ENCODE results near the gene GPR151. TPM values are rescaled to one million over a fixed set of nuclear protein-coding genes. Genes with fewer than 3 reads are reported as not detected.

Gene GPR151
- polyA plus RNA-seq (not detected in 3 replicates), polyA minus RNA-seq (0.23 TPM in 1 of 3 replicates, not detected in the others)
- not detected for polyA plus RNA-seq (2011; ENCODE audit: low read depth)
- polyA plus RNA-seq (2011; cell fraction: cytosol; rRNA removed) = not detected in 2 replicates
- not detected in 2 replicates for polyA plus RNA-seq (2011; cell fraction: nucleus; rRNA removed)
- not detected in 2 replicates for polyA plus RNA-seq (2012; ENCODE audit: low replicate concordance)
- not detected for polyA minus RNA-seq (2011; cell fraction: cytosol; rRNA and poly(A)+ RNA removed)
- not detected in 2 replicates for polyA minus RNA-seq (2011; cell fraction: nucleus; rRNA and poly(A)+ RNA removed)

DNA sequence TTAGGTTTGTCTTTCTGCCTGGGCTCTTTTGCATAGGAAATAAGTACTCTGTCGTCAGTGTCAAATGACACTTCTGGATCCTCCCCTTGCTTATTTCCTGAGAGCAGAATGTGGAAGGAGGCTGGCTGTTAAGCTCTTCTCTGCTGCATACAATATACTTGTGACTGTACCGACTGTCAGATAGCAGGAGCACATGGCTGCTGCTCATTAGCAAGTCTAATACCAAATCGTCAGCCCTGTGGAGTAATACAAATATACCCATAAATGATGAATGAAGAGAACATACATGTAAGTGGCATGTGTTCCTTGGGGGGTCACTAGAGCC lies at the start of gene GPR151:
TSS of gene GPR151 (minus strand) at position 40 of the 325 bp plus-strand sequence. CDS start 77 bp downstream, outside the sequence.
- H3K9me3 ChIP-seq (ENCODE audit: control insufficient read depth, low read depth, low read length) = no peaks in the 10 kb centered on the region
- TF ChIP-seq, protein P1, sequence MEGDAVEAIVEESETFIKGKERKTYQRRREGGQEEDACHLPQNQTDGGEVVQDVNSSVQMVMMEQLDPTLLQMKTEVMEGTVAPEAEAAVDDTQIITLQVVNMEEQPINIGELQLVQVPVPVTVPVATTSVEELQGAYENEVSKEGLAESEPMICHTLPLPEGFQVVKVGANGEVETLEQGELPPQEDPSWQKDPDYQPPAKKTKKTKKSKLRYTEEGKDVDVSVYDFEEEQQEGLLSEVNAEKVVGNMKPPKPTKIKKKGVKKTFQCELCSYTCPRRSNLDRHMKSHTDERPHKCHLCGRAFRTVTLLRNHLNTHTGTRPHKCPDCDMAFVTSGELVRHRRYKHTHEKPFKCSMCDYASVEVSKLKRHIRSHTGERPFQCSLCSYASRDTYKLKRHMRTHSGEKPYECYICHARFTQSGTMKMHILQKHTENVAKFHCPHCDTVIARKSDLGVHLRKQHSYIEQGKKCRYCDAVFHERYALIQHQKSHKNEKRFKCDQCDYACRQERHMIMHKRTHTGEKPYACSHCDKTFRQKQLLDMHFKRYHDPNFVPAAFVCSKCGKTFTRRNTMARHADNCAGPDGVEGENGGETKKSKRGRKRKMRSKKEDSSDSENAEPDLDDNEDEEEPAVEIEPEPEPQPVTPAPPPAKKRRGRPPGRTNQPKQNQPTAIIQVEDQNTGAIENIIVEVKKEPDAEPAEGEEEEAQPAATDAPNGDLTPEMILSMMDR (optimal IDR thresholded peaks at IDR 0.05 in 1 of 3, IDR thresholded peaks at IDR 0.05 in 1 of 3, conservative IDR thresholded peaks at IDR 0.05 in 1 of 3; ENCODE audit: extremely low read depth in 1 of 3, insufficient read depth in 2 of 3, low read length in 3 of 3) = no peak
- no peak for TF ChIP-seq EZH2 (IDR thresholded peaks at IDR 0.05; ENCODE audit: low read length)
- peaks cover 1 to 2% of the 10 kb centered on the region in 2 experiments for H3K36me3 ChIP-seq (ENCODE audit: control insufficient read depth in 2 of 2, extremely low read depth in 1 of 2, insufficient read depth in 2 of 2, low read length in 2 of 2)
- H3K9ac ChIP-seq (ENCODE audit: control insufficient read depth, extremely low read depth, insufficient read depth, low read length) = no peak within 1 kb of the TSS
- no peaks in the 10 kb centered on the region for H3K79me2 ChIP-seq (ENCODE audit: control insufficient read depth, insufficient read depth, low read length)
- H3K27ac ChIP-seq (ENCODE audit: control insufficient read depth, insufficient read depth, low read length) = no peak within 1 kb of the TSS
- dilution Hi-C loops (cut with MboI; ENCODE audit: extremely low pct_ligation_motif_present, low sequenced_read_pairs) = no loop called here
- H3K27me3 ChIP-seq (ENCODE audit: control insufficient read depth, extremely low read depth, insufficient read depth, low read length) = no peaks in the 10 kb centered on the region
- no peak for FAIRE-seq
- H3K4me1 ChIP-seq (ENCODE audit: control insufficient read depth, extremely low read depth, insufficient read depth, low read length) = no peaks in the 10 kb centered on the region
- H3K4me3 ChIP-seq (ENCODE audit: control insufficient read depth in 2 of 3, extremely low read depth in 1 of 3, insufficient read depth in 2 of 3, low read depth in 1 of 3, low read length in 3 of 3) = no peak within 1 kb of the TSS
- no peak within 1 kb of the TSS for H3K4me2 ChIP-seq (ENCODE audit: control insufficient read depth, extremely low read depth, insufficient read depth, low read depth, low read length)
- no peak within 1 kb of the TSS for H2AFZ ChIP-seq (ENCODE audit: control insufficient read depth, low read length)
- no peaks in the 10 kb centered on the region for H4K20me1 ChIP-seq (ENCODE audit: control insufficient read depth, extremely low read depth, insufficient read depth, low read length)
- no peak for DNase-seq (ENCODE audit: low read depth, low spot score)
- H3K9me1 ChIP-seq (ENCODE audit: control insufficient read depth, extremely low read depth, insufficient read depth, low read length) = no peaks in the 10 kb centered on the region

DNA sequence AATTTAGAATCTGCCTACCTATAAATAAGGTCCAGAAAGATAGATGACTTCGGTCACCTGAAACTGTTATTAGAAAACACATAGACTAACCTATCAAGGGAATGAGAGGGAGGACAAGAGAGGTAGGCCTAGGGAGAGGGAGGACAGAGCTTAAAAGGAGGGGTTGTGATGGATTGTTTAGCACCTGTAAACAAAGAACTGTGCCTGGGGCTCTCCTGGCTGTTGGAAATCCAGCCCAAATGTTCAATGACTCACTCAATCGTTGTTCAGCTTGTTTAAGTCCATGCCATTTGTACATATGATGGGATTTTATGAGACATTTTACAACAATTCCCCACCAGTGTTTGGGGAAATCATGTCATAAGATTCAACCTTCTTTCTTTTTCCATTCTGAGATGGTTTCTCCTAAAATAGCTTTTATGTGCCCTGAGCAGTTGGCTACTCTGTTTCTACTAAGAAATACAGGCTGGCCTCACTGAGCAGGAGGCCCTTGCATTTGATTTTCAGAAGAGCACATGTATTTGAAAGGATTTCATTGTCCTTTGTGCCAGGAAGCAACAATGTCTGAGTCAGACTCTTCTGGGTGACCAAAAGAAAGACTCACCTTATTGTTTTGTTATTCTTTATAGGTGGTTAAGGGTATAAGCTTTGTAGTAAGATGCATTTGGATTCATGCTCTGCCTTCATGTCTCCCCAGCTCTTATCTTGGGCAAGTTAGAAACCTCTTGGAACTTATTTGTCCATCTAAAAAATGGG lies 48.2 kb upstream of the GPR151 start:
- no peak for TF ChIP-seq EZH2 (IDR thresholded peaks at IDR 0.05; ENCODE audit: low read length)
- TF ChIP-seq, protein P1 (optimal IDR thresholded peaks at IDR 0.05 in 1 of 3, IDR thresholded peaks at IDR 0.05 in 1 of 3, conservative IDR thresholded peaks at IDR 0.05 in 1 of 3; ENCODE audit: extremely low read depth in 1 of 3, insufficient read depth in 2 of 3, low read length in 3 of 3) = no peak
- Histone ChIP-seq H3K4me1 (ENCODE audit: control insufficient read depth, extremely low read depth, insufficient read depth, low read length) (peaks cover 5% of the 10 kb centered on the region), H3K27ac (ENCODE audit: control insufficient read depth, insufficient read depth, low read length) (no peak overlapping the region), H3K27me3 (ENCODE audit: control insufficient read depth, extremely low read depth, insufficient read depth, low read length) (no peaks in the 10 kb centered on the region), H4K20me1 (ENCODE audit: control insufficient read depth, extremely low read depth, insufficient read depth, low read length) (no peaks in the 10 kb centered on the region), H3K9me1 (ENCODE audit: control insufficient read depth, extremely low read depth, insufficient read depth, low read length) (no peaks in the 10 kb centered on the region), H3K4me2 (ENCODE audit: control insufficient read depth, extremely low read depth, insufficient read depth, low read depth, low read length) (no peak overlapping the region), H3K9ac (ENCODE audit: control insufficient read depth, extremely low read depth, insufficient read depth, low read length) (no peak overlapping the region), H3K36me3 (ENCODE audit: control insufficient read depth in 2 of 2, extremely low read depth in 1 of 2, insufficient read depth in 2 of 2, low read length in 2 of 2) (no peaks in the 10 kb centered on the region), H3K9me3 (ENCODE audit: control insufficient read depth, low read depth, low read length) (no peaks in the 10 kb centered on the region), H3K79me2 (ENCODE audit: control insufficient read depth, insufficient read depth, low read length) (no peaks in the 10 kb centered on the region), H3K4me3 (ENCODE audit: control insufficient read depth in 2 of 3, extremely low read depth in 1 of 3, insufficient read depth in 2 of 3, low read depth in 1 of 3, low read length in 3 of 3) (no peak overlapping the region), H2AFZ (ENCODE audit: control insufficient read depth, low read length) (no peak overlapping the region)
- DNase-seq (ENCODE audit: low read depth, low spot score) = no peak
- dilution Hi-C loops (cut with MboI; ENCODE audit: extremely low pct_ligation_motif_present, low sequenced_read_pairs) = no loop called here
- FAIRE-seq = no peak
